Measurements from ENCODE around the gene KRTAP3-2.

The KRTAP3-2 gene

GRCh38 chr17:40997361-40997760 is 2.3 kb downstream of the KRTAP3-2 start:
- no peak for DNase-seq (ENCODE audit: extremely low read depth, low read depth)

GRCh38 chr17:40996829-40997228 is 2.9 kb downstream of the KRTAP3-2 start:
- no peak for DNase-seq (ENCODE audit: extremely low read depth, low read depth)
- no peak overlapping the region for H3K4me3 ChIP-seq (replicated peaks; ENCODE audit: low read depth, low read length)
- no peak for TF ChIP-seq CTCF (IDR thresholded peaks at IDR 0.05; ENCODE audit: low read depth, low read length, missing control alignments)

More at GRCh38 chr17:40997361-40997760, 2.3 kb downstream of the KRTAP3-2 start:
- H3K4me3 ChIP-seq (replicated peaks; ENCODE audit: low read depth, low read length) = no peak overlapping the region
- TF ChIP-seq CTCF (IDR thresholded peaks at IDR 0.05; ENCODE audit: low read depth, low read length, missing control alignments) = no peak

GRCh38 chr17:40995116-40995515 is 4.6 kb downstream of the KRTAP3-2 start:
- no peak for DNase-seq (ENCODE audit: extremely low read depth, low read depth)
- no peak overlapping the region for H3K4me3 ChIP-seq (replicated peaks; ENCODE audit: low read depth, low read length)
- no peak for TF ChIP-seq CTCF (IDR thresholded peaks at IDR 0.05; ENCODE audit: low read depth, low read length, missing control alignments)

GRCh38 chr17:40993839-40994238 is 5.9 kb downstream of the KRTAP3-2 start, which contains the start of gene KRTAP3-3:
Gene KRTAP3-3 (minus strand): TSS chr17:40994164. CDS start chr17:40994097, 67 bp downstream.
- no peak for DNase-seq (ENCODE audit: extremely low read depth, low read depth)
- TF ChIP-seq CTCF (IDR thresholded peaks at IDR 0.05; ENCODE audit: low read depth, low read length, missing control alignments) = no peak
- no peak within 1 kb of the TSS for H3K4me3 ChIP-seq (replicated peaks; ENCODE audit: low read depth, low read length)

- no peak for DNase-seq (ENCODE audit: extremely low read depth, low read depth)
- no peak for TF ChIP-seq CTCF (IDR thresholded peaks at IDR 0.05; ENCODE audit: low read depth, low read length, missing control alignments)
- H3K4me3 ChIP-seq (replicated peaks; ENCODE audit: low read depth, low read length) = no peak overlapping the region
These were observed 6.6 kb downstream of the KRTAP3-2 start for GRCh38 chr17:40993084-40993483.

GRCh38 chr17:40992666-40993065 is 7.0 kb downstream of the KRTAP3-2 start:
- no peak for DNase-seq (ENCODE audit: extremely low read depth, low read depth)
- H3K4me3 ChIP-seq (replicated peaks; ENCODE audit: low read depth, low read length) = no peak overlapping the region

More at GRCh38 chr17:40992666-40993065, 7.0 kb downstream of the KRTAP3-2 start:
- no peak for TF ChIP-seq CTCF (IDR thresholded peaks at IDR 0.05; ENCODE audit: low read depth, low read length, missing control alignments)
